ENCODE measurements around the gene SNTG2. TPM values are rescaled to one million over a fixed set of nuclear protein-coding genes. Genes with fewer than 3 reads are reported as not detected.

Gene SNTG2
- total and polyA plus RNA-seq, 4 donors = not detected

- TF ChIP-seq YY1 (IDR thresholded peaks at IDR 0.05) = no peak
- TF ChIP-seq TAF1 (conservative IDR thresholded peaks at IDR 0.05) = no peak
Measured at GRCh38 chr2:1246991-1247390, 296.3 kb downstream of the SNTG2 start (continued).

DNA sequence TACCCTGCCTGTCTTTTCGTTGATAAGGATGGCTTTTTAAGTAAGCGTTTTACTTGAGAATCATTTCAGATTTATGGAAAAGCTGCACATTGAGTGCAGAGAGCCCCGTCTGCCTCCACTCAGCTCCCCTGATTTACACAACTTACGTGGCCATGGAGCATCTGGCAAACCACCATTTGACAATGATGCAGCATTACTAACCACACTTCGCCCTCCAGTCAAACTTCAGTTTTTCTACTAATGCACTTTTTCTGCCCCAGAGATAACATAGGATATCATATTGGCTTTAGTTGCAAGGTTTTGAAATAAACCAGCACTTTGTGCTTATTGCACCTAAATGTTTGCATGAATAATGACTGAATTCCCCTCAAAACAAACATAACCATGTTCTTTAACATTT lies 297.5 kb downstream of the SNTG2 start:
- Histone ChIP-seq H3K9ac (ENCODE audit: low read depth in 1 of 2, low read length in 2 of 2) (no peak overlapping the region), H3K27me3 (ENCODE audit: control insufficient read depth in 4 of 4, insufficient read depth in 4 of 4, low read length in 3 of 4) (peaks cover 0 to 6% (median 1%) of the 10 kb centered on the region in 4 donors), H3K27ac (ENCODE audit: low read depth in 1 of 2, low read length in 2 of 2) (no peak overlapping the region), H3K9me3 (ENCODE audit: control insufficient read depth in 4 of 4, low read length in 3 of 4) (no peaks in the 10 kb centered on the region), H3K4me1 (ENCODE audit: control insufficient read depth in 4 of 4, insufficient read depth in 4 of 4, low read length in 3 of 4) (no peaks in the 10 kb centered on the region), H3K36me3 (ENCODE audit: control insufficient read depth in 4 of 4, insufficient read depth in 3 of 4, low read depth in 1 of 4, low read length in 3 of 4) (no peaks in the 10 kb centered on the region), H3K4me3 (ENCODE audit: low read depth in 1 of 3, low read length in 3 of 3) (no peak overlapping the region)
- TF ChIP-seq FOXA2 (IDR thresholded peaks at IDR 0.05) (no peak), HNF4G (IDR thresholded peaks at IDR 0.05) (no peak), MAX (IDR thresholded peaks at IDR 0.05) (no peak), FOXA1 (IDR thresholded peaks at IDR 0.05) (no peak), EGR1 (IDR thresholded peaks at IDR 0.05; ENCODE audit: low read depth in 2 of 2) (no peak), RXRA (IDR thresholded peaks at IDR 0.05) (no peak), YY1 (IDR thresholded peaks at IDR 0.05) (no peak)
- TF ChIP-seq, protein P1, sequence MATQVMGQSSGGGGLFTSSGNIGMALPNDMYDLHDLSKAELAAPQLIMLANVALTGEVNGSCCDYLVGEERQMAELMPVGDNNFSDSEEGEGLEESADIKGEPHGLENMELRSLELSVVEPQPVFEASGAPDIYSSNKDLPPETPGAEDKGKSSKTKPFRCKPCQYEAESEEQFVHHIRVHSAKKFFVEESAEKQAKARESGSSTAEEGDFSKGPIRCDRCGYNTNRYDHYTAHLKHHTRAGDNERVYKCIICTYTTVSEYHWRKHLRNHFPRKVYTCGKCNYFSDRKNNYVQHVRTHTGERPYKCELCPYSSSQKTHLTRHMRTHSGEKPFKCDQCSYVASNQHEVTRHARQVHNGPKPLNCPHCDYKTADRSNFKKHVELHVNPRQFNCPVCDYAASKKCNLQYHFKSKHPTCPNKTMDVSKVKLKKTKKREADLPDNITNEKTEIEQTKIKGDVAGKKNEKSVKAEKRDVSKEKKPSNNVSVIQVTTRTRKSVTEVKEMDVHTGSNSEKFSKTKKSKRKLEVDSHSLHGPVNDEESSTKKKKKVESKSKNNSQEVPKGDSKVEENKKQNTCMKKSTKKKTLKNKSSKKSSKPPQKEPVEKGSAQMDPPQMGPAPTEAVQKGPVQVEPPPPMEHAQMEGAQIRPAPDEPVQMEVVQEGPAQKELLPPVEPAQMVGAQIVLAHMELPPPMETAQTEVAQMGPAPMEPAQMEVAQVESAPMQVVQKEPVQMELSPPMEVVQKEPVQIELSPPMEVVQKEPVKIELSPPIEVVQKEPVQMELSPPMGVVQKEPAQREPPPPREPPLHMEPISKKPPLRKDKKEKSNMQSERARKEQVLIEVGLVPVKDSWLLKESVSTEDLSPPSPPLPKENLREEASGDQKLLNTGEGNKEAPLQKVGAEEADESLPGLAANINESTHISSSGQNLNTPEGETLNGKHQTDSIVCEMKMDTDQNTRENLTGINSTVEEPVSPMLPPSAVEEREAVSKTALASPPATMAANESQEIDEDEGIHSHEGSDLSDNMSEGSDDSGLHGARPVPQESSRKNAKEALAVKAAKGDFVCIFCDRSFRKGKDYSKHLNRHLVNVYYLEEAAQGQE (IDR thresholded peaks at IDR 0.05) = no peak
- TF ChIP-seq, protein P2, sequence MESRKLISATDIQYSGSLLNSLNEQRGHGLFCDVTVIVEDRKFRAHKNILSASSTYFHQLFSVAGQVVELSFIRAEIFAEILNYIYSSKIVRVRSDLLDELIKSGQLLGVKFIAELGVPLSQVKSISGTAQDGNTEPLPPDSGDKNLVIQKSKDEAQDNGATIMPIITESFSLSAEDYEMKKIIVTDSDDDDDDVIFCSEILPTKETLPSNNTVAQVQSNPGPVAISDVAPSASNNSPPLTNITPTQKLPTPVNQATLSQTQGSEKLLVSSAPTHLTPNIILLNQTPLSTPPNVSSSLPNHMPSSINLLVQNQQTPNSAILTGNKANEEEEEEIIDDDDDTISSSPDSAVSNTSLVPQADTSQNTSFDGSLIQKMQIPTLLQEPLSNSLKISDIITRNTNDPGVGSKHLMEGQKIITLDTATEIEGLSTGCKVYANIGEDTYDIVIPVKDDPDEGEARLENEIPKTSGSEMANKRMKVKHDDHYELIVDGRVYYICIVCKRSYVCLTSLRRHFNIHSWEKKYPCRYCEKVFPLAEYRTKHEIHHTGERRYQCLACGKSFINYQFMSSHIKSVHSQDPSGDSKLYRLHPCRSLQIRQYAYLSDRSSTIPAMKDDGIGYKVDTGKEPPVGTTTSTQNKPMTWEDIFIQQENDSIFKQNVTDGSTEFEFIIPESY (IDR thresholded peaks at IDR 0.05) = no peak
- no peak for DNase-seq (ENCODE audit: low spot score)
- WGBS = 60% methylated on average over 5 of the region's 5 CpGs

GRCh38 chr2:1249897-1250687 lies 299.4 kb downstream of the SNTG2 start:
- TF ChIP-seq EGR1 (IDR thresholded peaks at IDR 0.05; ENCODE audit: low read depth in 2 of 2) = no peak
- TF ChIP-seq HNF4G (IDR thresholded peaks at IDR 0.05) = no peak
- no peak for TF ChIP-seq TAF1 (conservative IDR thresholded peaks at IDR 0.05)
- TF ChIP-seq FOXA2 (IDR thresholded peaks at IDR 0.05) = no peak
- no peak for TF ChIP-seq FOXA1 (IDR thresholded peaks at IDR 0.05)
- no peak for TF ChIP-seq MAX (IDR thresholded peaks at IDR 0.05)
- no peaks in the 10 kb centered on the region for H3K4me1 ChIP-seq (ENCODE audit: control insufficient read depth in 4 of 4, insufficient read depth in 4 of 4, low read length in 3 of 4)
- no peak overlapping the region for H3K9ac ChIP-seq (ENCODE audit: low read depth in 1 of 2, low read length in 2 of 2)
- H3K36me3 ChIP-seq (ENCODE audit: control insufficient read depth in 4 of 4, insufficient read depth in 3 of 4, low read depth in 1 of 4, low read length in 3 of 4) = no peaks in the 10 kb centered on the region
- peaks cover 0 to 12% (median 1%) of the 10 kb centered on the region in 4 donors for H3K27me3 ChIP-seq (ENCODE audit: control insufficient read depth in 4 of 4, insufficient read depth in 4 of 4, low read length in 3 of 4)
- H3K9me3 ChIP-seq (ENCODE audit: control insufficient read depth in 4 of 4, low read length in 3 of 4) = no peaks in the 10 kb centered on the region
- 59% methylated on average over 10 of the region's 10 CpGs for WGBS
- H3K27ac ChIP-seq (ENCODE audit: low read depth in 1 of 2, low read length in 2 of 2) = no peak overlapping the region
- DNase-seq (ENCODE audit: low spot score) = no peak
- no peak overlapping the region for H3K4me3 ChIP-seq (ENCODE audit: low read depth in 1 of 3, low read length in 3 of 3)
